Muscle layer of colon (tissue), 2 donors: ENCODE data around the gene SLC35F1.

Experiments
- H3K27ac ChIP-seq: one replicate; pipeline ENCODE4 v1.7.0; 2013; ENCODE audit warnings: low read depth, mild to moderate bottlenecking, low read length, moderate library complexity
- H3K27me3 ChIP-seq, 2 donors: one replicate each; pipeline ENCODE4 v1.7.0; 2013; ENCODE audit warnings: low read length in 2 of 2, mild to moderate bottlenecking in 2 of 2; ENCODE audit not compliant: insufficient read depth in 2 of 2, control insufficient read depth in 1 of 2
- H3K36me3 ChIP-seq: one replicate; pipeline ENCODE4 v1.7.0; 2013; ENCODE audit warnings: mild to moderate bottlenecking, low read length; ENCODE audit not compliant: insufficient read depth
- H3K4me1 ChIP-seq: one replicate; pipeline ENCODE4 v1.7.0; 2013; ENCODE audit warnings: mild to moderate bottlenecking, low read length; ENCODE audit not compliant: insufficient read depth
- H3K4me3 ChIP-seq, 2 donors: one replicate each; pipeline ENCODE4 v1.7.0; 2013; ENCODE audit warnings: low read length in 2 of 2, low read depth in 1 of 2, mild to moderate bottlenecking in 1 of 2, moderate library complexity in 1 of 2
- H3K9ac ChIP-seq: one replicate; pipeline ENCODE4 v1.7.0; 2013; ENCODE audit warnings: low read length
- H3K9me3 ChIP-seq: one replicate; pipeline ENCODE4 v1.7.0; 2013; ENCODE audit warnings: mild to moderate bottlenecking, low read length
- donor health status: abdominal sarcoma.
- donor health status: Adenocarcinoma of cecum.

The SLC35F1 gene

GRCh38 chr6:118203545-118203944 is 296.5 kb downstream of the SLC35F1 start:
- H3K4me1 ChIP-seq: no peaks in the 10 kb centered on the region
- no peak overlapping the region for H3K4me3 ChIP-seq
- H3K27ac ChIP-seq: no peak overlapping the region
- H3K9me3 ChIP-seq: no peaks in the 10 kb centered on the region
- H3K36me3 ChIP-seq: no peaks in the 10 kb centered on the region
- no peak overlapping the region for H3K9ac ChIP-seq
- H3K27me3 ChIP-seq: no peaks in the 10 kb centered on the region

GRCh38 chr6:118206221-118206620 is 299.2 kb downstream of the SLC35F1 start:
- no peaks in the 10 kb centered on the region for H3K4me1 ChIP-seq
- H3K27ac ChIP-seq: no peak overlapping the region
- H3K27me3 ChIP-seq: no peaks in the 10 kb centered on the region
- H3K4me3 ChIP-seq: no peak overlapping the region
- no peaks in the 10 kb centered on the region for H3K9me3 ChIP-seq
- no peak overlapping the region for H3K9ac ChIP-seq
- H3K36me3 ChIP-seq: no peaks in the 10 kb centered on the region

GRCh38 chr6:118207947-118208346 is 300.9 kb downstream of the SLC35F1 start:
- no peaks in the 10 kb centered on the region for H3K27me3 ChIP-seq
- H3K4me3 ChIP-seq: no peak overlapping the region
- no peaks in the 10 kb centered on the region for H3K9me3 ChIP-seq
- no peaks in the 10 kb centered on the region for H3K36me3 ChIP-seq
- H3K9ac ChIP-seq: no peak overlapping the region
- H3K4me1 ChIP-seq: no peaks in the 10 kb centered on the region
- no peak overlapping the region for H3K27ac ChIP-seq

- no peaks in the 10 kb centered on the region for H3K9me3 ChIP-seq
- H3K27ac ChIP-seq: no peak overlapping the region
- H3K9ac ChIP-seq: no peak overlapping the region
- no peaks in the 10 kb centered on the region for H3K4me1 ChIP-seq
- no peaks in the 10 kb centered on the region for H3K36me3 ChIP-seq
- H3K4me3 ChIP-seq: no peak overlapping the region
- H3K27me3 ChIP-seq: no peaks in the 10 kb centered on the region
Measured at GRCh38 chr6:118212451-118213173, 305.5 kb downstream of the SLC35F1 start.

GRCh38 chr6:118215269-118215668 is 308.2 kb downstream of the SLC35F1 start:
- H3K27ac ChIP-seq: no peak overlapping the region
- H3K4me1 ChIP-seq: no peaks in the 10 kb centered on the region
- no peak overlapping the region for H3K9ac ChIP-seq
- H3K4me3 ChIP-seq: no peak overlapping the region
- no peaks in the 10 kb centered on the region for H3K9me3 ChIP-seq
- H3K27me3 ChIP-seq: no peaks in the 10 kb centered on the region
- H3K36me3 ChIP-seq: no peaks in the 10 kb centered on the region

- no peaks in the 10 kb centered on the region for H3K36me3 ChIP-seq
- H3K27ac ChIP-seq: no peak overlapping the region
- H3K27me3 ChIP-seq: no peaks in the 10 kb centered on the region
- no peak overlapping the region for H3K9ac ChIP-seq
- no peak overlapping the region for H3K4me3 ChIP-seq
- no peaks in the 10 kb centered on the region for H3K4me1 ChIP-seq
- no peaks in the 10 kb centered on the region for H3K9me3 ChIP-seq
Measured at GRCh38 chr6:118216751-118217150, 309.7 kb downstream of the SLC35F1 start.

- Histone ChIP-seq H3K27ac (no peak overlapping the region), H3K9me3 (no peaks in the 10 kb centered on the region), H3K4me1 (no peaks in the 10 kb centered on the region), H3K9ac (no peak overlapping the region), H3K36me3 (no peaks in the 10 kb centered on the region), H3K4me3 (no peak overlapping the region), H3K27me3 (no peaks in the 10 kb centered on the region)
Measured at GRCh38 chr6:118218156-118218555, 311.1 kb downstream of the SLC35F1 start.

- H3K9ac ChIP-seq: no peak overlapping the region
- no peaks in the 10 kb centered on the region for H3K4me1 ChIP-seq
- no peak overlapping the region for H3K27ac ChIP-seq
- no peaks in the 10 kb centered on the region for H3K27me3 ChIP-seq
- no peaks in the 10 kb centered on the region for H3K9me3 ChIP-seq
- no peaks in the 10 kb centered on the region for H3K36me3 ChIP-seq
- H3K4me3 ChIP-seq: no peak overlapping the region
Measured at GRCh38 chr6:118220429-118221128, 313.5 kb downstream of the SLC35F1 start.

GRCh38 chr6:118223316-118223715 is 316.3 kb downstream of the SLC35F1 start:
- Histone ChIP-seq H3K9ac (no peak overlapping the region), H3K9me3 (no peaks in the 10 kb centered on the region), H3K36me3 (no peaks in the 10 kb centered on the region), H3K27me3 (no peaks in the 10 kb centered on the region), H3K4me3 (no peak overlapping the region), H3K27ac (no peak overlapping the region), H3K4me1 (no peaks in the 10 kb centered on the region)

- no peak overlapping the region for H3K9ac ChIP-seq
- H3K9me3 ChIP-seq: no peaks in the 10 kb centered on the region
- no peaks in the 10 kb centered on the region for H3K36me3 ChIP-seq
- H3K27ac ChIP-seq: no peak overlapping the region
- no peaks in the 10 kb centered on the region for H3K4me1 ChIP-seq
- H3K4me3 ChIP-seq: no peak overlapping the region
- H3K27me3 ChIP-seq: no peaks in the 10 kb centered on the region
Measured at GRCh38 chr6:118228886-118229285, 321.8 kb downstream of the SLC35F1 start.

- no peaks in the 10 kb centered on the region for H3K9me3 ChIP-seq
- no peaks in the 10 kb centered on the region for H3K4me1 ChIP-seq
- H3K27ac ChIP-seq: no peak overlapping the region
- H3K4me3 ChIP-seq: no peak overlapping the region
- H3K36me3 ChIP-seq: no peaks in the 10 kb centered on the region
- H3K9ac ChIP-seq: no peak overlapping the region
- H3K27me3 ChIP-seq: no peaks in the 10 kb centered on the region
Measured at GRCh38 chr6:118240878-118241528, 333.9 kb downstream of the SLC35F1 start.
